ENCODE results near the gene CIRBP.

GRCh38 chr19:1289686-1290025, 20.5 kb downstream of the CIRBP start:
- TF ChIP-seq ELF4 (IDR thresholded peaks at IDR 0.05): no peak
- no peak for TF ChIP-seq HDGF (IDR thresholded peaks at IDR 0.05; ENCODE audit: borderline replicate concordance)

Data from HEK293T (cell line).